GM12872 (cell line): Measurements from ENCODE around the gene LTBP2.

Source experiments
- TF ChIP-seq, protein P1 (sequence below): IDR thresholded peaks from 3 replicates; pipeline ENCODE4 v1.5.1; 2011; ENCODE audit warnings: low read depth, mild to moderate bottlenecking, low read length, moderate library complexity; ENCODE audit not compliant: insufficient read depth

LTBP2 gene

GRCh38 chr14:74568380-74568649, 43.7 kb downstream of the LTBP2 start:
- TF ChIP-seq, protein P1, sequence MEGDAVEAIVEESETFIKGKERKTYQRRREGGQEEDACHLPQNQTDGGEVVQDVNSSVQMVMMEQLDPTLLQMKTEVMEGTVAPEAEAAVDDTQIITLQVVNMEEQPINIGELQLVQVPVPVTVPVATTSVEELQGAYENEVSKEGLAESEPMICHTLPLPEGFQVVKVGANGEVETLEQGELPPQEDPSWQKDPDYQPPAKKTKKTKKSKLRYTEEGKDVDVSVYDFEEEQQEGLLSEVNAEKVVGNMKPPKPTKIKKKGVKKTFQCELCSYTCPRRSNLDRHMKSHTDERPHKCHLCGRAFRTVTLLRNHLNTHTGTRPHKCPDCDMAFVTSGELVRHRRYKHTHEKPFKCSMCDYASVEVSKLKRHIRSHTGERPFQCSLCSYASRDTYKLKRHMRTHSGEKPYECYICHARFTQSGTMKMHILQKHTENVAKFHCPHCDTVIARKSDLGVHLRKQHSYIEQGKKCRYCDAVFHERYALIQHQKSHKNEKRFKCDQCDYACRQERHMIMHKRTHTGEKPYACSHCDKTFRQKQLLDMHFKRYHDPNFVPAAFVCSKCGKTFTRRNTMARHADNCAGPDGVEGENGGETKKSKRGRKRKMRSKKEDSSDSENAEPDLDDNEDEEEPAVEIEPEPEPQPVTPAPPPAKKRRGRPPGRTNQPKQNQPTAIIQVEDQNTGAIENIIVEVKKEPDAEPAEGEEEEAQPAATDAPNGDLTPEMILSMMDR: no peak

- TF ChIP-seq, protein P1: no peak
These were observed 44.2 kb downstream of the LTBP2 start for GRCh38 chr14:74567646-74568379.

- TF ChIP-seq, protein P1: no peak
These were observed 44.8 kb downstream of the LTBP2 start for GRCh38 chr14:74567219-74567618.

- TF ChIP-seq, protein P1: no peak
These were observed 45.6 kb downstream of the LTBP2 start for GRCh38 chr14:74566174-74567141.

GRCh38 chr14:74563586-74564159, 48.4 kb downstream of the LTBP2 start:
- TF ChIP-seq, protein P1: no peak

DNA sequence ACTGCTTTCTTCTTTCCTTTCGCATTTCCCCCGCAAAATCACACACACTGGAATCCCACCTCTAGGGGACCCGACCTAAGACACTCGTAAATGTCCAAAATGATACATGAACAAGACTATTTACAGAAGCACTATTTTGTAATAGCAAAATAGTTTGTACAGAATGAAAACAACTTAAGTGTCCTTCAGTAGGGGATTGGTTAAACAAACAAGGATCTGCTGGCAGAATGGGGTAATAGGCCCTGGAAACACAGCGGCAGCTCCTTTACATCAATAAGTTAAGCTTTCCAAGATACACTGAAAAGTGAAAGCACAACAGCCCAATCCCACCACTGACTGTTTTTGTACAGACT, 48.8 kb downstream of the LTBP2 start:
- TF ChIP-seq, protein P1: no peak

DNA sequence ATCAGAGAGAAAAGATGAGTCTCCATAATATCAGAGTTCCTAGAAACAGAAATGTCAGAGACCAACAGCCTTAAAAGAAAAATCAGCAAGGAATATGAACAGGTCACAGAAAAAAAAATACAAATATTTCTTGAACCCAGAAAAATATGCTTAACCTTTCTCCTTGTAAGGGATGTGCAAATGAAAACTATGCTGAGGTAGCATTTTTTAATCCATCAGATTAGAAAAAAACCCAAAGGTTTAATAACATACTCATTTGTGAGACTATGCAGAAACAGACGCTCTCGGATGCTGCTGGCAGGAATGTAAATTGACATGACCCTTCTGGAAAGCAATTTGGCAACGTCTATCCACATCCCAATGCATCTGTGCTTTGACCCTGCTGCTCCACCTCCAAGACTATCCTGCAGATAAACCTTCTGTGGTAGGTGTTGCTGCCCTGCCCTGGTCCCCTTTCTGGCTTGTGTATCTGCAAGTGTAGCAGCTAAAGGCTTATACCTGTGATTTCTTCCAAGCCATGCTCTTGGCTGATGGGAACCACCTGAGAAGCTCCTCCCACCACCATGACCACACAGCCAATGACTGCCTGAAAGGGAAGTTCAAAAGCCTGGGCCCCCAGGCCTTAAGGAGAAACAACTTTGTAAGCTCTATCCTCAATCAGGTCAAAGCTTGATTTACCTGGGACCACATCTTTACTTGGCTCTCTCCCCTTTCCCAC, 49.4 kb downstream of the LTBP2 start:
- TF ChIP-seq, protein P1: no peak
